ENCODE results near the gene IRX3. TPM values are rescaled to one million over a fixed set of nuclear protein-coding genes. Genes with fewer than 3 reads are reported as not detected.

The IRX3 gene
- total RNA-seq, result 2.8 and 3.6 TPM in 2 replicates

GRCh38 chr16:54286366-54287130, at the start of gene IRX3:
Gene IRX3, minus strand, starts transcription at chr16:54286787. Its CDS starts 737 bp downstream, at chr16:54286050.
- intact Hi-C loops (cut with micrococcal nuclease), result loop anchor here (5.0 to 10.0 kb wide), 2 partner anchors 148 to 1041 kb away; no protein-coding TSS in a partner anchor

GRCh38 chr16:54335230-54335629, 48.6 kb upstream of the IRX3 start:
- intact Hi-C loops (cut with micrococcal nuclease), result no loop called here

DNA sequence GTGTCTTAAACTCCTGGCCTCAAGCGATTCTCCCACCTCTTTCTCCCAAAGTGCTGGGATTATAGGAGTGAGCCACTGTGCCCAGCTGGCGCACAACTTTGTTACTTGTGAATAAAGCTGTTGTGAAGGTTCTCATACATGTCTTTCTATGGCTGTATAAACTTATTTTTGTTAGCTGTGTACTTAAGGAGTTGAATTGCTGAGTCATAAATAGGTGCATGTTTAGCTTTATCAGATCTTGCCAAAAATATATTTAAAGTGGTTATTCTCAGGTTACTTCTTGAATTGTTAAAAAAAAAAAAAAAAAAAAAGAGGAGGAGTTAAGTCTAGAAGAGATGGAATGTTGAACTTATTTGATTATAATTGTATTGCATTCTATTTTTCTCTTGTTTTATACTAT, 47.6 kb upstream of the IRX3 start:
- intact Hi-C loops (cut with micrococcal nuclease), result no loop called here

GRCh38 chr16:54331241-54332002, 44.8 kb upstream of the IRX3 start:
- intact Hi-C loops (cut with micrococcal nuclease), result no loop called here

DNA sequence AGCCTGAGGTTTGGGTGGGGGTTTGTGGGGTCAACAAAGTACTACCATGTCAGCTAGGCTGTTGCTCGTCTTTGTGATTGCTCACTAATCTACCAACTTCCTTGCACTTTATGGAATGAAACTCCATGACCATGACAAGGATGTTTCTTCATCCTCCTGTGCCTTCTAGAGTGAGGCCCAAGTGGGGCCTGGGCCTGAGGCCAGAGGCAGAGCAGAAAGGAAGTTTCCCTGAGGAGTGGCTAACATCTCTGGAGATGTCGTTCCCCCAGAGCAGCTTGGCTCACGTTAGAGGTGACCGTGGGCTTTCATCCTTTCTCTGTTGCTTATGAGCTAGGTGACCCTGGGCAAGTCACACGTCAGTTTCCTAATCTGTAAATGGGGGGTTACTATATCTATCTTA, 41.0 kb upstream of the IRX3 start:
- intact Hi-C loops (cut with micrococcal nuclease), result no loop called here

GRCh38 chr16:54326266-54326662, 39.7 kb upstream of the IRX3 start:
- intact Hi-C loops (cut with micrococcal nuclease), result no loop called here

DNA sequence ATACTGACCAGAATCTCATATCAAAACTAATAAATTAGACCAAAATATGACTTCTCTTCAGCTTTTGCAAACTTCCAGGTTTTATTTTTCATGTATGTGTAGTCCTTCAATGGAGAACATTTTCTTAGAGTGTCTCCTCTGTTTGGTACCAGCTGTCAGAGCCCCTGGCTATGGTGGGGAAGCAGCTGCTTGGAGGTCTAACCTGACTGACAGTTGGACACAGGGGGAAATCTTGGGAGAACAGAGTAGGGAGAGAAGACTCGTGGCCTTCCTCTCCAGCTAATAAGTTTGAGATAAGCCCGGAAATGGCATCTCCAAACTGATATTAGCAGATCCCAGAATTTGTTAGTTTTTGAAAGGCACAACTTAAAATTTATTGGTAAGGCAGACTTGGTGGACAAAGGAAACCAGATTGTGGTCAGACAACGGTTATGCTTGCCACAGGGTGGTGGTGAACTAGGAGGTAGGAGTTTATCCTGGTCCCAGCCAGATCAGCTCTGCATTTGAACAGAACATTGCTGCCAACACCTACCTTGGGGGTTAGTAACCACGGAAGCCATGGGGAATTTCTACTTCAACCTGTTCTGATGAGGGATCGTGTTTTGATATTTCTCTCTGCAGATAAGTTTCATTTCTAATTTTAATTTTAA, 39.2 kb upstream of the IRX3 start:
- intact Hi-C loops (cut with micrococcal nuclease), result no loop called here

GRCh38 chr16:54324716-54325115, 38.1 kb upstream of the IRX3 start:
- intact Hi-C loops (cut with micrococcal nuclease), result no loop called here

GRCh38 chr16:54320697-54321340, 34.2 kb upstream of the IRX3 start:
- intact Hi-C loops (cut with micrococcal nuclease), result no loop called here

- intact Hi-C loops (cut with micrococcal nuclease), result no loop called here
Observed at GRCh38 chr16:54318941-54319340, 32.4 kb upstream of the IRX3 start.

DNA sequence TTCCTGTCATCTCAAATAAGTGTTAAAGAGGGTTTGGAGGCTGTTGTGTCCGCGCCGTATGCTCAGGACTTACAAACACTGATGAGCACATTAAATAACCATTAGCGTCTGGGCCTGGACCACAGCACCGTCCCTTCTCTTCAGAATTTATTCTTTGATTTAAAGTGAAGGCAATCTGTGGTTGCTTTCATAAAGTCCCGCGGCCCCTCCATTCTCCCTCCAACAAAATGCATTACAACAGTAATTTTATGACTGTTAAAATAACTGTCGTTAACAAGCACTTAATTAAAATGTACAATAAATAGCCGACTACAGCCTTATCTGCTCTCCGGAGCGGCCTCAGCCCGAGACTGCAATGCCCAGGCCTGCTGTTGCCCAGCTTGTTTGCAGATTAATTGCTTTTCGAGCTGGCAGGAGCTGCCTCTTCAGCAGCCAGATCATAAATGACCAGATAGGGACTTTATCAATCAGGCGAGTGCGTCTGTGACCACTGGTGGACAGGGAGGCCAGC, 30.6 kb upstream of the IRX3 start:
- intact Hi-C loops (cut with micrococcal nuclease), result no loop called here

- intact Hi-C loops (cut with micrococcal nuclease), result no loop called here
Observed at GRCh38 chr16:54316095-54316889, 29.7 kb upstream of the IRX3 start.

- intact Hi-C loops (cut with micrococcal nuclease), result no loop called here
Observed at GRCh38 chr16:54313789-54314188, 27.2 kb upstream of the IRX3 start.

- intact Hi-C loops (cut with micrococcal nuclease), result no loop called here
Observed at GRCh38 chr16:54312502-54312991, 26.0 kb upstream of the IRX3 start.

- intact Hi-C loops (cut with micrococcal nuclease), result no loop called here
Observed at GRCh38 chr16:54309341-54309740, 22.8 kb upstream of the IRX3 start.

DNA sequence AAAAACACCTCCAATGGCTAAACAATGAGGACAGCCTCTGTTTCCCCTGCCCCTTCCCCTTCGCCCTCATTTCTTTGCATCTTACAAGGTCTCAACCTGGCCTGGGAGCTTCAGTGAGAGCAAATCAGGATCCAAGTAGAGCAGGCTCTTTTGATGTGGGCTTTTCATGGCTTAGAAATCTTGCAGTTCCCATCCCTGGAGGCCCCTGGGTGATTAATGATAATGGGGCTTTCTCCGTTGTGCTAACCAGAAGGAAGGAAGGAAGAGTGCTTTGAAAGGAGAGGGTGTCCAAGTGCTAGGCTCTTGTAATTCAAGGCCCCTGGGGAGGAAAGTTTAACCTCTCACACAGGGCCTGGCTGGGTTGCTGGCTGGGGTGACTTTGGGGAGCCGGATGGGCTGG, 18.5 kb upstream of the IRX3 start:
- intact Hi-C loops (cut with micrococcal nuclease), result no loop called here

GRCh38 chr16:54303613-54304012, 17.0 kb upstream of the IRX3 start:
- intact Hi-C loops (cut with micrococcal nuclease), result no loop called here

- intact Hi-C loops (cut with micrococcal nuclease), result no loop called here
Observed at GRCh38 chr16:54297154-54297553, 10.6 kb upstream of the IRX3 start.

DNA sequence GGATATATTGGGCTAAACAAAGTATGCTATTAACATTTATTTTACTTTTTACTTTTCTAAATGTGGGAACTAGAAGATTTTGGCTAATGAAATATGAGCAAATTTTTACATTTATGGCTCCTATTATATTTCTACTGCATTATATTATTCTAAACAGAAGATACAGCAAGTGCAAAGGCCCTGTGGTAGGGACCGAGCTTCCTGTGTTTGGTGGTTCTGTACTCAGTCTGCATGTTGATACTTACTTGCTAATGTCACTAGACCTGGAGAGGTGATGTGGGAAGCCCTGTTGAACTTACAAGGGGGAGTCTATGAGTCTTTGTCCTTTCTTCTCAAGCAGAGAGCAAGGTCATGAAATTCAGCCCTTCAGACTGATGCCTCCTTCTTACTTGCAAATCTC, 10.0 kb upstream of the IRX3 start:
- intact Hi-C loops (cut with micrococcal nuclease), result no loop called here
